B cell (primary cell): ENCODE measurements around the gene ATPAF1. TPM values are rescaled to one million over a fixed set of nuclear protein-coding genes. Genes with fewer than 3 reads are reported as not detected.
"Not testable (repeated sequence)": the region's sequence is repeated elsewhere in the genome, so short reads cannot be mapped to it uniquely, and the experiment has no call there.

ENCODE experiments used
- ATAC-seq: fragments of 200-7000 bp; cut with Tn5 transposase; one replicate; pipeline ENCODE4 v1.10.0; 2021; ENCODE audit warnings: low read depth, mild to moderate bottlenecking, moderate number of reproducible peaks, moderate library complexity
- CTCF ChIA-PET: fragments of 350-600 bp; sonication (Branson Sonifier 250); formaldehyde crosslinking; loops from one replicate; lab custom pipeline; 2021; ENCODE audit warnings: antibody characterized with exemption, inconsistent platforms; lab: Charles Lee
- POLR2A ChIA-PET: fragments of 350-600 bp; sonication (Branson Sonifier 250); formaldehyde crosslinking; loops from one replicate; lab custom pipeline; 2021; ENCODE audit warnings: antibody characterized with exemption; lab: Charles Lee
- DNase-seq: peaks from one replicate; pipeline ENCODE4 v3.0.0; 2013
- H2AFZ ChIP-seq: 2 replicates; pipeline ENCODE4 v1.6.1; 2012; ENCODE audit warnings: mild to moderate bottlenecking, low read depth, low read length; ENCODE audit not compliant: insufficient read depth, poor library complexity, severe bottlenecking
- H3K27ac ChIP-seq, 2 donors: 1 replicate in 1 of 2; 2 replicates in 1 of 2; pipeline ENCODE4 v1.5.1; 2012 to 2013; ENCODE audit warnings: low read length in 2 of 2, mild to moderate bottlenecking in 2 of 2, moderate library complexity in 1 of 2
- H3K27me3 ChIP-seq, 4 experiments: fragments of 200-600 bp in 1 of 4; sonication (generic) in 1 of 4; replicated peaks in 1 of 4; 1 replicate in 2 of 4; 2 replicates in 2 of 4; pipeline versions ENCODE4 v1.6.1 to v1.7.0; 2013 to 2016; ENCODE audit warnings: low read length in 3 of 4, mild to moderate bottlenecking in 2 of 4, mixed read lengths in 1 of 4, moderate library complexity in 1 of 4; ENCODE audit not compliant: insufficient read depth in 4 of 4, control insufficient read depth in 3 of 4; ENCODE audit errors: control extremely low read depth in 1 of 4
- H3K36me3 ChIP-seq, 2 experiments: replicated peaks in 1 of 2; 1 replicate in 1 of 2; 2 replicates in 1 of 2; pipeline versions ENCODE4 v1.6.1 to v1.7.1; 2013; ENCODE audit warnings: low read length in 1 of 2; ENCODE audit not compliant: insufficient read depth in 2 of 2, control insufficient read depth in 1 of 2; ENCODE audit errors: control extremely low read depth in 1 of 2, extremely low read depth in 1 of 2
- H3K4me1 ChIP-seq, 2 donors: fragments of 200-600 bp in 1 of 2; sonication (generic) in 1 of 2; 1 replicate in 1 of 2; 2 replicates in 1 of 2; pipeline versions ENCODE4 v1.5.1 to v1.6.1; 2013 to 2017; ENCODE audit warnings: low read length in 2 of 2; ENCODE audit not compliant: control insufficient read depth in 2 of 2, insufficient read depth in 2 of 2
- H3K4me2 ChIP-seq: replicated peaks from 2 replicates; pipeline ENCODE3; 2012; ENCODE audit warnings: mild to moderate bottlenecking, low read depth, low read length; ENCODE audit not compliant: poor library complexity, severe bottlenecking
- H3K4me3 ChIP-seq, 5 experiments: fragments of 200-600 bp in 1 of 5; sonication (generic) in 1 of 5; 1 replicate in 3 of 5; 2 replicates in 2 of 5; pipeline versions ENCODE4 v1.5.1 to v1.7.0; 2011 to 2016; ENCODE audit warnings: low read length in 4 of 5, mild to moderate bottlenecking in 4 of 5, low read depth in 2 of 5, control low read depth in 1 of 5, moderate library complexity in 1 of 5; ENCODE audit not compliant: insufficient read depth in 1 of 5; ENCODE audit errors: control extremely low read depth in 1 of 5, extremely low read depth in 1 of 5
- H3K79me2 ChIP-seq: fragments of 200-600 bp; sonication (generic); one replicate; pipeline ENCODE4 v1.6.0; 2016; ENCODE audit warnings: low read length; ENCODE audit not compliant: control insufficient read depth, insufficient read depth
- H3K9ac ChIP-seq: fragments of 200-600 bp; sonication (generic); 2 replicates; pipeline ENCODE4 v1.6.1; 2017; ENCODE audit warnings: mild to moderate bottlenecking, low read length, moderate library complexity
- H3K9me3 ChIP-seq, 3 donors: one replicate each; pipeline versions ENCODE4 v1.6.1 to v1.7.1; 2013; ENCODE audit warnings: low read length in 2 of 3; ENCODE audit not compliant: control insufficient read depth in 2 of 3, insufficient read depth in 1 of 3; ENCODE audit errors: control extremely low read depth in 1 of 3
- H4K20me1 ChIP-seq: 2 replicates; pipeline ENCODE4 v1.6.0; 2012; ENCODE audit warnings: mild to moderate bottlenecking, low read length; ENCODE audit not compliant: insufficient read depth, control insufficient read depth, poor library complexity, severe bottlenecking
- H3K27ac Mint-ChIP-seq: one replicate; pipeline ENCODE4 v1.8.0; 2021; ENCODE audit warnings: mixed read lengths
- H3K27me3 Mint-ChIP-seq: one replicate; pipeline ENCODE4 v1.8.0; 2021; ENCODE audit warnings: mixed read lengths
- H3K4me1 Mint-ChIP-seq: one replicate; pipeline ENCODE4 v1.8.0; 2021; ENCODE audit warnings: mixed read lengths
- H3K4me3 Mint-ChIP-seq: one replicate; pipeline ENCODE4 v1.8.0; 2021; ENCODE audit warnings: mixed read lengths
- H3K9me3 Mint-ChIP-seq: one replicate; pipeline ENCODE4 v1.8.0; 2022; ENCODE audit warnings: mixed read lengths; ENCODE audit not compliant: insufficient read depth
- EZH2 ChIP-seq: IDR thresholded peaks from 2 replicates; pipeline ENCODE4 v1.6.1; 2012; ENCODE audit warnings: borderline replicate concordance, low read depth, mild to moderate bottlenecking, moderate library complexity, low read length; ENCODE audit not compliant: insufficient read depth, poor library complexity, severe bottlenecking
- WGBS: methylation state at CpG from one replicate; pipeline ENCODE4 v1.1.5; 2013; ENCODE audit warnings: missing lambda C conversion rate; ENCODE audit not compliant: insufficient coverage; 5-methylcytosine and 5-hydroxymethylcytosine counted together
- intact Hi-C: fragments of 100-400 bp; cut with micrococcal nuclease; formaldehyde crosslinking; loops from one replicate; pipeline ENCODE4 v1.10.0; 2022
- polyA plus RNA-seq: library from polyadenylated mRNA; depleted of rRNA; stranded (reverse); fragments of >200 nt; gene quantifications from 2 replicates; pipeline ENCODE4 v1.2.3, GENCODE V29; 2012
- total RNA-seq, 2 donors: library from RNA; stranded (reverse); fragments of 120-200 nt in 1 of 2; gene quantifications; 1 replicate in 1 of 2; 2 replicates in 1 of 2; pipeline versions ENCODE4 v1.2.3 to v1.2.4, GENCODE V29; 2013 to 2022
- TF ChIP-seq, protein P1 (sequence below): fragments of 200-600 bp; IDR thresholded peaks from one replicate; pipeline ENCODE4 v1.8.0; 2022; ENCODE audit warnings: antibody characterized with exemption, mild to moderate bottlenecking

Gene ATPAF1
- total and polyA plus RNA-seq, 2 donors (not counting 1 experiment from before 2014, with no cell fraction given), result 18.3 to 22.0 TPM

DNA sequence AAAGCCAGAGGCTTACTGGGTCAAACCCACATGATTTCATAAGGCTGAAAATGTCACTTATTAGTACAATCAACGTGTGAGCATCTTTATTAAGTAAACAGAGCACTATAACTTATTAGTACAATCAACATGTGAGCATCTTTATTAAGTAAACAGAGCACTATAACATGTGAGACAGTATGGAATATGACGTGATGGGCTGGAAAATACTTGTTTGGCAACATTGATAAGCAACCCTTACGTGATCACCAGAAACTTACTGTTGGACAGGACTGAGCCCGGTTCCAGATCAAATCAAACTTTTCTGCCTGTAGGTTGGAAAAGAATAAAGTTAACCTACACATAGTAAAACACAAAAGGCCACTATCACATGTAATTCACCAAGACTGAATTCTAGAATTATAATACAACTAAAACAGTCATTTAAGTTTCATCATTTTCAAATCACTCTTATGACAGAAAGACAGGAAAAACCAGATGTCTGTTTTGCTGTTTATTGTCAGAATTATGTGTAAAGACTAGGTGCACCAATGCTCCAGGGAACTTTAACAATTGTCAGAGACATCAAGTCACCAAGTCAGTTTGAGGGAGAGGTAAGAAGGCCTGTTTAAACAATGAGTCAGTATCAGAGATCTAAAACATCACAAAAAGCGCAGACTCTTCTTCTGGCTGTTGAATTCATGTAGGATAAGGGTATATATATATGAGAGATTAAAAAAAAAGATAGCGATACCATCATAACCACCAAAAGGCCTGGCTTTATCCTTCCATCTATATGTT is 15.7 kb downstream of the ATPAF1 start:
- H4K20me1 ChIP-seq, result no peaks in the 10 kb centered on the region
- ATAC-seq (no peak), DNase-seq (no peak)
- H3K4me2 ChIP-seq, result no peak overlapping the region
- H3K4me1 ChIP-seq, result no peaks in the 10 kb centered on the region
- ChIA-PET CTCF (no interaction called here), POLR2A (no interaction called here)
- 100% methylated on average over 2 of the region's 6 CpGs for WGBS
- H3K9ac ChIP-seq, result no peak overlapping the region
- Mint-ChIP-seq H3K27ac (no peak overlapping the region), H3K9me3 (peaks cover 5% of the 10 kb centered on the region), H3K4me3 (no peak overlapping the region), H3K4me1 (no peaks in the 10 kb centered on the region), H3K27me3 (no peaks in the 10 kb centered on the region)
- H3K9me3 ChIP-seq, result peaks cover 0 to 4% (median 2%) of the 10 kb centered on the region in 3 donors
- no peak for TF ChIP-seq EZH2
- TF ChIP-seq, protein P1, sequence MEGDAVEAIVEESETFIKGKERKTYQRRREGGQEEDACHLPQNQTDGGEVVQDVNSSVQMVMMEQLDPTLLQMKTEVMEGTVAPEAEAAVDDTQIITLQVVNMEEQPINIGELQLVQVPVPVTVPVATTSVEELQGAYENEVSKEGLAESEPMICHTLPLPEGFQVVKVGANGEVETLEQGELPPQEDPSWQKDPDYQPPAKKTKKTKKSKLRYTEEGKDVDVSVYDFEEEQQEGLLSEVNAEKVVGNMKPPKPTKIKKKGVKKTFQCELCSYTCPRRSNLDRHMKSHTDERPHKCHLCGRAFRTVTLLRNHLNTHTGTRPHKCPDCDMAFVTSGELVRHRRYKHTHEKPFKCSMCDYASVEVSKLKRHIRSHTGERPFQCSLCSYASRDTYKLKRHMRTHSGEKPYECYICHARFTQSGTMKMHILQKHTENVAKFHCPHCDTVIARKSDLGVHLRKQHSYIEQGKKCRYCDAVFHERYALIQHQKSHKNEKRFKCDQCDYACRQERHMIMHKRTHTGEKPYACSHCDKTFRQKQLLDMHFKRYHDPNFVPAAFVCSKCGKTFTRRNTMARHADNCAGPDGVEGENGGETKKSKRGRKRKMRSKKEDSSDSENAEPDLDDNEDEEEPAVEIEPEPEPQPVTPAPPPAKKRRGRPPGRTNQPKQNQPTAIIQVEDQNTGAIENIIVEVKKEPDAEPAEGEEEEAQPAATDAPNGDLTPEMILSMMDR, result no peak
- H3K27me3 ChIP-seq, result no peaks in the 10 kb centered on the region
- H3K79me2 ChIP-seq, result no peaks in the 10 kb centered on the region
- no peak overlapping the region for H2AFZ ChIP-seq
- no peak overlapping the region for H3K4me3 ChIP-seq
- H3K36me3 ChIP-seq, result peaks cover 14 to 44% of the 10 kb centered on the region in 2 experiments
- intact Hi-C loops, result no loop called here
- H3K27ac ChIP-seq, result no peak overlapping the region

DNA sequence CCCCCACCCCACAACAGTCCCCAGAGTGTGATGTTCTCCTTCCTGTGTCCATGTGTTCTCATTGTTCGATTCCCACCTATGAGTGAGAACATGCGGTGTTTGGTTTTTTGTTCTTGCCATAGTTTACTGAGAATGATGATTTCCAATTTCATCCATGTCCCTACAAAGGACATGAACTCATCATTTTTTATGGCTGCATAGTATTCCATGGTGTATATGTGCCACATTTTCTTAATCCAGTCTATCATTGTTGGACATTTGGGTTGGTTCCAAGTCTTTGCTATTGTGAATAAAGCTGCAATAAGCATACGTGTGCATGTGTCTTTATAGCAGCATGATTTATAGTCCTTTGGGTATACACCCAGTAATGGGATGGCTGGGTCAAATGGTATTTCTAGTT is 17.0 kb downstream of the ATPAF1 start:
- CTCF ChIA-PET, result interaction anchor here (0.6 kb wide), 2 partner anchors 68 to 839 kb away, joined by 3 to 4 read pairs; no protein-coding TSS in a partner anchor
- no CpG with 5 or more reads among the region's 3 CpGs for WGBS
- H3K9ac ChIP-seq, H3K4me3 ChIP-seq, H3K4me1 ChIP-seq, H3K4me1 Mint-ChIP-seq, H3K79me2 ChIP-seq, H3K27me3 Mint-ChIP-seq, H2AFZ ChIP-seq, H3K9me3 ChIP-seq, POLR2A ChIA-PET, H3K9me3 Mint-ChIP-seq, H3K4me3 Mint-ChIP-seq, H3K27ac Mint-ChIP-seq, H3K27ac ChIP-seq, DNase-seq, intact Hi-C loops, H3K4me2 ChIP-seq, H4K20me1 ChIP-seq, ATAC-seq, H3K27me3 ChIP-seq: not testable (repeated sequence)
- H3K36me3 ChIP-seq, result peaks cover 11 to 33% of the 10 kb centered on the region in 2 experiments
